SU-DHL-6 (cell line): ENCODE results near the gene MED12L.

Experiments used
- EZH2phosphoT487 ChIP-seq: fragments of 200-600 bp; sonication (generic), shearing (Covaris generic); conservative IDR thresholded peaks from 2 replicates; pipeline ENCODE4 v1.6.1; 2018; ENCODE audit warnings: mild to moderate bottlenecking, antibody characterized with exemption, low read length, moderate library complexity, mixed read lengths
- TF ChIP-seq, protein P1 (sequence below): fragments of 200-600 bp; sonication (generic); IDR thresholded peaks from one replicate; pipeline ENCODE4 v1.5.1; 2017; ENCODE audit warnings: antibody characterized with exemption, mild to moderate bottlenecking, low read length, moderate library complexity; ENCODE audit not compliant: insufficient read depth, poor library complexity, severe bottlenecking

DNA sequence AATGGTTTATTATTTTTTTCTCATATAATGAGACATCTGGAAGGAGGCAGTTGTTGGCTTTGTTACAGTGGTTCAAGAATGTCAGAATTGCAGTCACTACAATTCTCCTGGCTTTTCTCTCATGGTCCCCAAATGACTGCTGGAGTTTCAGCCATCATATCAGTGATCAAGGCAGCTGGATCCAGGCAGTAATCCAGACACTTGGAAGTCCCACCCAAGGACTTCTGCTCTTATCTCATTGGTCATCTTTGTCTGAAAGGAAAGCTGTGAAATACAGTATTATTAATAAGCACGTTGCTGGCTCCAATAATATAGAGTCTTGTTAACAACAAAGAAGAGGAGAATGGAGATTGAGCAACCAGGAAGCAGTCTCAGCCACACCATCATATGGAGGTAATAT is 22.9 kb upstream of the MED12L start:
- TF ChIP-seq, protein P1, sequence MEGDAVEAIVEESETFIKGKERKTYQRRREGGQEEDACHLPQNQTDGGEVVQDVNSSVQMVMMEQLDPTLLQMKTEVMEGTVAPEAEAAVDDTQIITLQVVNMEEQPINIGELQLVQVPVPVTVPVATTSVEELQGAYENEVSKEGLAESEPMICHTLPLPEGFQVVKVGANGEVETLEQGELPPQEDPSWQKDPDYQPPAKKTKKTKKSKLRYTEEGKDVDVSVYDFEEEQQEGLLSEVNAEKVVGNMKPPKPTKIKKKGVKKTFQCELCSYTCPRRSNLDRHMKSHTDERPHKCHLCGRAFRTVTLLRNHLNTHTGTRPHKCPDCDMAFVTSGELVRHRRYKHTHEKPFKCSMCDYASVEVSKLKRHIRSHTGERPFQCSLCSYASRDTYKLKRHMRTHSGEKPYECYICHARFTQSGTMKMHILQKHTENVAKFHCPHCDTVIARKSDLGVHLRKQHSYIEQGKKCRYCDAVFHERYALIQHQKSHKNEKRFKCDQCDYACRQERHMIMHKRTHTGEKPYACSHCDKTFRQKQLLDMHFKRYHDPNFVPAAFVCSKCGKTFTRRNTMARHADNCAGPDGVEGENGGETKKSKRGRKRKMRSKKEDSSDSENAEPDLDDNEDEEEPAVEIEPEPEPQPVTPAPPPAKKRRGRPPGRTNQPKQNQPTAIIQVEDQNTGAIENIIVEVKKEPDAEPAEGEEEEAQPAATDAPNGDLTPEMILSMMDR, result no peak
- no peak for TF ChIP-seq EZH2phosphoT487
